Keratinocyte (primary cell): ENCODE results near the gene UNK. TPM values are rescaled to one million over a fixed set of nuclear protein-coding genes. Genes with fewer than 3 reads are reported as not detected.

Experiments
- DNase-seq: peaks from one replicate; pipeline ENCODE4 v3.0.0-alpha.2; 2011; ENCODE audit warnings: low read depth, missing footprints, low spot score
- FAIRE-seq: peaks from 2 replicates; lab custom pipeline; 2011; peaks lifted over from hg19 to GRCh38; lab: Jason Lieb, UNC
- H2AFZ ChIP-seq: 2 replicates; pipeline ENCODE4 v1.6.0; 2012; ENCODE audit warnings: low read length, control low read depth, inconsistent platforms; ENCODE audit not compliant: control insufficient read depth
- H3K27ac ChIP-seq: 2 replicates; pipeline ENCODE4 v1.5.1; 2011; ENCODE audit warnings: low read length; ENCODE audit not compliant: control insufficient read depth, insufficient read depth
- H3K27me3 ChIP-seq: 3 replicates; pipeline ENCODE4 v1.6.0; 2011; ENCODE audit warnings: low read length; ENCODE audit not compliant: control insufficient read depth, insufficient read depth; ENCODE audit errors: extremely low read depth
- H3K36me3 ChIP-seq, 2 experiments: 2 replicates in 1 of 2; 3 replicates in 1 of 2; pipeline ENCODE4 v1.5.1; 2011; ENCODE audit warnings: low read length in 2 of 2, mild to moderate bottlenecking in 1 of 2; ENCODE audit not compliant: control insufficient read depth in 2 of 2, insufficient read depth in 2 of 2; ENCODE audit errors: extremely low read depth in 1 of 2
- H3K4me1 ChIP-seq: 3 replicates; pipeline ENCODE4 v1.5.1; 2011; ENCODE audit warnings: low read length; ENCODE audit not compliant: control insufficient read depth, insufficient read depth; ENCODE audit errors: extremely low read depth
- H3K4me2 ChIP-seq: 3 replicates; pipeline ENCODE4 v1.6.0; 2011; ENCODE audit warnings: low read depth, low read length; ENCODE audit not compliant: control insufficient read depth, insufficient read depth; ENCODE audit errors: extremely low read depth
- H3K4me3 ChIP-seq, 3 experiments: fragments of 200-600 bp in 1 of 3; sonication (generic) in 1 of 3; 2 replicates in 2 of 3; 3 replicates in 1 of 3; pipeline ENCODE4 v1.5.1; 2011 to 2016; ENCODE audit warnings: low read length in 3 of 3, mild to moderate bottlenecking in 3 of 3, control low read depth in 2 of 3, inconsistent platforms in 1 of 3, low read depth in 1 of 3, mixed read lengths in 1 of 3, mixed run types in 1 of 3, moderate library complexity in 1 of 3; ENCODE audit not compliant: control insufficient read depth in 2 of 3, insufficient read depth in 2 of 3; ENCODE audit errors: extremely low read depth in 1 of 3
- H3K79me2 ChIP-seq: 2 replicates; pipeline ENCODE4 v1.6.0; 2012; ENCODE audit warnings: low read length; ENCODE audit not compliant: control insufficient read depth, insufficient read depth
- H3K9ac ChIP-seq: 3 replicates; pipeline ENCODE4 v1.6.0; 2011; ENCODE audit warnings: low read length; ENCODE audit not compliant: control insufficient read depth, insufficient read depth; ENCODE audit errors: extremely low read depth
- H3K9me1 ChIP-seq: 3 replicates; pipeline ENCODE4 v1.6.0; 2011; ENCODE audit warnings: low read length; ENCODE audit not compliant: control insufficient read depth, insufficient read depth; ENCODE audit errors: extremely low read depth
- H3K9me3 ChIP-seq: 2 replicates; pipeline ENCODE4 v1.5.1; 2012; ENCODE audit warnings: low read depth, low read length; ENCODE audit not compliant: control insufficient read depth
- H4K20me1 ChIP-seq: 3 replicates; pipeline ENCODE4 v1.6.0; 2011; ENCODE audit warnings: low read length; ENCODE audit not compliant: control insufficient read depth, insufficient read depth; ENCODE audit errors: extremely low read depth
- CTCF ChIP-seq, 3 experiments: IDR thresholded peaks in 1 of 3; conservative IDR thresholded peaks in 1 of 3; optimal IDR thresholded peaks in 1 of 3; 2 replicates in 2 of 3; 3 replicates in 1 of 3; pipeline versions ENCODE3 to v1.5.1; 2011; ENCODE audit warnings: low read length in 3 of 3, mild to moderate bottlenecking in 3 of 3, moderate library complexity in 2 of 3, control low read depth in 1 of 3, inconsistent platforms in 1 of 3; ENCODE audit not compliant: insufficient read depth in 2 of 3; ENCODE audit errors: extremely low read depth in 1 of 3
- EZH2 ChIP-seq: IDR thresholded peaks from one replicate; pipeline ENCODE4 v1.6.1; 2012; ENCODE audit warnings: inconsistent platforms, mild to moderate bottlenecking, low read length, moderate library complexity
- dilution Hi-C: fragments of 300-500 bp; cut with MboI; formaldehyde crosslinking; loops from one replicate; pipeline ENCODE4 v1.7.0; 2020; ENCODE audit warnings: low sequenced_read_pairs; ENCODE audit not compliant: extremely low pct_ligation_motif_present
- polyA plus RNA-seq, 5 experiments: library from polyadenylated mRNA; depleted of rRNA in 3 of 5; stranded (reverse) in 3 of 5; stranded (forward) in 1 of 5; unstranded in 1 of 5; fragments of >200 nt; gene quantifications; 1 replicate in 1 of 5; 2 replicates in 3 of 5; 3 replicates in 1 of 5; pipeline versions ENCODE4 v1.2.1 to v1.2.3, GENCODE V29; 2011 to 2012; ENCODE audit warnings: missing spikeins in 2 of 5, low read depth in 1 of 5, low replicate concordance in 1 of 5

UNK gene
- polyA plus RNA-seq, 1 donor (not counting 4 experiments of a cell fraction or from before 2014, with no cell fraction given) = 13.0 TPM

- Histone ChIP-seq H3K4me1 (peaks cover 20% of the 10 kb centered on the region), H3K27ac (no peak overlapping the region), H3K9me3 (no peaks in the 10 kb centered on the region), H3K36me3 (peaks cover 6 to 8% of the 10 kb centered on the region in 2 experiments), H2AFZ (no peak overlapping the region), H3K9ac (no peak overlapping the region), H3K79me2 (no peaks in the 10 kb centered on the region), H4K20me1 (no peaks in the 10 kb centered on the region), H3K4me3 (no peak overlapping the region), H3K27me3 (no peaks in the 10 kb centered on the region), H3K9me1 (no peaks in the 10 kb centered on the region), H3K4me2 (no peak overlapping the region)
- dilution Hi-C loops = no loop called here
- DNase-seq = no peak
- TF ChIP-seq CTCF (optimal IDR thresholded peaks at IDR 0.05 in 1 of 3, IDR thresholded peaks at IDR 0.05 in 1 of 3, conservative IDR thresholded peaks at IDR 0.05 in 1 of 3; ENCODE audit: extremely low read depth in 1 of 3, insufficient read depth in 2 of 3, low read length in 3 of 3) (no peak), EZH2 (no peak)
- no peak for FAIRE-seq
Measured at GRCh38 chr17:75842411-75842810, 57.8 kb downstream of the UNK start.

DNA sequence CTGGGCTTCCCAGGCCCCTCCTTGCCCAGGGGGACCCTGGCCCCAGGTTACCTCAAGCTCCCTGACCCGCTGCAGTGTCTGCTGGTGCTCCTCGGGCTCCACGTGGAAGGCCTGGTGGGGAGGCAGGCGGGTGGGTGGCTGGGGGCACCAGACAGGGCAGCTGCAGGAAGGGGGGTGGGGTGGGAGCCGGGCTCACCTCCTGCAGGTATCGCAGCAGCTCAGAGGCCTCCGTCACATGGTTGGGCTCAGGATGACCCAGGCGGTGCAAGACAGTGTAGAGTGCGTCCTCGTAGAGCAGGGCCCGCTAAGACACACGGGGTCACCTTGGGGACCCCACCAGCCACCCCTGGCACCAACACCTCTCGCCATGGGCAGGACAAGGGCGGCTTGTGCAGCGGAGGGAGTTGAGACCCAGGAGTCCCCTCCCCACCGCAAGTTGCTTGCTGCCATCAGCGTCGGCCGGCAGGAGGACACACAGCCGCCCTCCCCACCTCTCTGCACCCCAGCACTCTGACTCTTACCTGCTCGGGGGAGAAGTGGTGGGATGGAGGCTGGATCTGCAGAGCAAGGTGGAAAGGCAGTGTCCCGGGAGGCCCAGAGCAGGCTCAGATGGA is 58.5 kb downstream of the UNK start:
- FAIRE-seq = no peak

More for the DNA sequence above, 58.5 kb downstream of the UNK start:
- H3K27me3 ChIP-seq = no peaks in the 10 kb centered on the region
- H2AFZ ChIP-seq = no peak overlapping the region
- dilution Hi-C loops = no loop called here
- peaks cover 20% of the 10 kb centered on the region for H3K4me1 ChIP-seq
- H3K79me2 ChIP-seq = no peaks in the 10 kb centered on the region
- H3K4me2 ChIP-seq = no peak overlapping the region
- DNase-seq = no peak
- H3K9me1 ChIP-seq = no peaks in the 10 kb centered on the region
- H3K4me3 ChIP-seq = no peak overlapping the region
- H4K20me1 ChIP-seq = no peaks in the 10 kb centered on the region
- no peak overlapping the region for H3K9ac ChIP-seq
- H3K9me3 ChIP-seq = no peaks in the 10 kb centered on the region
- no peak for TF ChIP-seq CTCF (optimal IDR thresholded peaks at IDR 0.05 in 1 of 3, IDR thresholded peaks at IDR 0.05 in 1 of 3, conservative IDR thresholded peaks at IDR 0.05 in 1 of 3; ENCODE audit: extremely low read depth in 1 of 3, insufficient read depth in 2 of 3, low read length in 3 of 3)
- H3K27ac ChIP-seq = no peak overlapping the region
- peaks cover 12 to 14% of the 10 kb centered on the region in 2 experiments for H3K36me3 ChIP-seq
